HG03457 (cell line): ENCODE data around the gene SRRM1.
"Not testable (repeated sequence)": the region's sequence is repeated elsewhere in the genome, so short reads cannot be mapped to it uniquely, and the experiment has no call there.

Source experiments
- ATAC-seq: cut with Tn5 transposase; IDR thresholded peaks from one replicate; pipeline ENCODE4 v1.9.1; 2021; ENCODE audit warnings: moderate number of reproducible peaks; ENCODE audit not compliant: unreplicated experiment

SRRM1 gene

DNA sequence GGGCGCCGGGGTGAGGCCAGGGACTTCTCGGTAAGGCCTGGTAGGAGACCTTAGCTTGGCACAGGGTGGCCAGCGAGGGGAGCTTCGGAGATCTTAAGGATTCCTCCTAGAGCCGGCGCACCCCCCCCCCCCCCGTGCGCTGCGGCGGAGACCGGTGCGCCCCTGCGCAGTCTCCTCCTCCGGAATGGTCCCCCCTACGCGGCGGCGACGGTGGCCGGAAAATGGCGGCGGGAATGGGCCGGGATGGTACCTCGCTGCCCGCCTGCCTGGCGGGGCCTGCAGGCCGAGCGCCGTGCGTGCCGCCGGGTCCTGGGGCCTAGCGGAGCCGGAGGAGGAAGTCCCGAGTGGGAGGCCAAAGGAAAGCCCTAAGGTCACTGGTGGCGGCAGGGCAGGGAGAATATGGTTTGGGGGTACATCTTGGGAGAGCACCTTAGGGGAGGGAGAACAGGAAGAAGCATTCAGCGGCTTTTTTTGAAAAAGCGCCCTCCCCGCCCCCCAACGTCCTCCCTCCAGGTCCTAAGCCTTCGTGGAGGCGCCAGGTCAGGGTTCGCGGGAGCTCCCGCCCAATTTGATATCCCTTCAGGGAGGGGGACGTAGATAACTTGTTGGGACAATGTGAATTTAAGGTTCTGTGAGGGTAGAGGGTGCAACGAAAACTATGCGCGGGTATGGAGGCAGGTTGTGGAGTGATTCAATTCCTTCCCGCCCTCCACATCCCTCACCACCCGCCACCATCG, 429 bp downstream of the SRRM1 start:
- ATAC-seq: peak; percentile 17

DNA sequence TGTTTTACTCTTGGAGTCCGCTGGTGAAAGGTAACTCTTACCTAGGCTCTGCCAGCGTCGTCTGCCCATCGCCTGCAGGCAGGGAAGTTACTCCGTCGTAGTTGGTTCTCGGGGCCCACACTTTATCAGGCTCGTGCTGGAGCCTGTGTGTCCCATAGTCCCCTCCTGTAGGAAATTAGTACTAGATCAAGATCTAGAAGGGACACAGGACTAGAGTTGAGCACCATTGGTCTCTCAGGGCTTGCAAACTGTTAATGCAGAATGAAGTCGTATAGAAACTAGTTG, 940 bp downstream of the SRRM1 start:
- no peak for ATAC-seq

DNA sequence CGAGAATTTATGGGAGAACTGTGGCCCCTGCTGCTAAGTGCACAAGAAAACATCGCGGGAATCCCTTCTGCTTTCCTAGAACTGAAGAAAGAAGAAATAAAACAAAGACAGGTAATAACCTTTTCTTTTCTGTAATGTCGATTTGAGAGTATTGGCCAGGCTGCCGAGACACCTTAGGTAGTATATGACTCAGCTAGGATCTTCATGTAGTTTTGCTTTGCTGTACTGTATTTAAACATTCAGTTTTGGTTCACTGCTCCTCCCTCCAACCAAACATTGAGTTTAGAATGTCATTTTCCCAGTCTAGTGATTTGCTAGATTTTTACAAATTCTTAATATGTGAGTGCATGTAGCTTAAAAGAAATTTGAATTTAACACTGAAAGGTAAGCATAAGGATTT, 5.8 kb downstream of the SRRM1 start:
- ATAC-seq: no peak

- ATAC-seq: no peak
Measured at GRCh38 chr1:24652382-24652781, 9.3 kb downstream of the SRRM1 start.

- ATAC-seq: no peak
Measured at GRCh38 chr1:24654010-24654409, 10.9 kb downstream of the SRRM1 start.

- ATAC-seq: no peak
Measured at GRCh38 chr1:24656046-24656445, 12.9 kb downstream of the SRRM1 start.

DNA sequence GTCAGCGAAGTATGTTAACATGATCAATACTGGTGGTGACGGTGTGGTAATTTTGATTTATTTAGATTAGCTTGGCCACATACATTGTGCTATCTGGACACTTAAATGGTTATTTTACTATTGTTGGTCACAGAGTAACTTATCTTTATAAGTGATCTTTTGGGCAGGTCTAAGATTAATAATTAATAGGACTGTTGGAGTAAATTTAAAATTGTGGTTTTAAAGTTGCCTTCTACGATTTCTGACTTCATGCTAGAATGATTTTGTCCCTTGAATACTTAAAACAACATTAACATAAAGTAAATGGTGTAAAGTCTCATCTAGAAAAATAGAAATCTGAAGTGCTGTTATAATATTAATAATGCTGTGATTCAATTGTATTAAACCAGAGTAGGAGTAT, 14.7 kb downstream of the SRRM1 start:
- ATAC-seq: no peak

- no peak for ATAC-seq
Measured at GRCh38 chr1:24659166-24659904, 16.2 kb downstream of the SRRM1 start.

DNA sequence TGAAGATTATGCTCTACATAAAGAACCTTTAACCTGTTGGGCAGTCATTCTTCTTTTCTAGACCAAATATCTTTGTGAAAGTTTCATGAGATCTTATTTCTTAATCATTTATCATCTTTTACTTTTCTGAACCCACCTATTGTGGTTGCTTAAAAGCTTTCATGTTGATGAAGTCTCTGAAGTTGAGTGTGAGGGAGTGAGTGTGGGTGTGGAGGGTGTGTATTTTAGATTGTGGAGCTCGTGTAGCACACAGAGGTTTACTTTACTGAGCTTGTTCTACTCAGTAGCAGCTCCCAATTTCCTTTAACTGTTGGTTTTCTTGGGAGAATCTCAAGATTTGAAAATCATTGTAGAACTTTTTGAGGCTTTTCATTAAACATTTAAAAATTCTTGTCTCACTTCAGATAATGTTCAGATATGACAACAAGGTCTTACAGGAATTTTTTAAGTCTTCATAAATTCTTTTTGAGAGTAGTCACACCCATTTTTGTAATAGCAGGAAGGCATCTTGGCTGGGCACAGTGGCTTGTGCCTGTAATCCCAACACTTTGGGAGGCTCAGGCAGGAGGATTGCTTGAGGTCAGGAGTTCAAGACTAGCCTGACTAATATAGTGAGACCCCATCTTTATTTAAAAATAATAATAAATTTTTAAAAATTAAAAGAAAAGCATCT, 17.0 kb downstream of the SRRM1 start:
- ATAC-seq: no peak

DNA sequence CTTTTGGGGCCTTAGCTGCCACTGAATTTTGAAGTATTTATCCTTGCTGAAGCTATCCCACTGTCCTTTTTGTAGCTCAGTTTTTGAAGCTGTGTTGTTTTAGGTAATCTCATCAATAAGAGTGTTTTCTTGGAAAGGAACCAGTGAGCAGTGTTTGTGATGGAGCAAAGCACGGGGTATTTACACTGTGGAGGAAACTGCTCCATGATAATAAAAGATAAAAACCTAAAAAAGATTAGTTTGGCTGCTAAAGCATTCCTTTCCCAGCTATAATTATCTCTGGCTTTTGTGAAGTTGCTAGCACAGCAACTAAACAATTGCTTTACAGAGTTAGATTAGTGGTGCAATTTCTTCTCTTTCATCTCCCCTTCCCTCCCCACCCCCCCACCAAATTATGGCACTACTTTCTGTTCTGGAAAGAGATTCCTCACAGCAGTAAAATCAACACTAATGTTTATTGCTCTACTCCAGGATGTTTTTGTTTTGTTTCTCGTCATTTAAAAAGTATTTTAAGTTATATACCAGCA, 21.5 kb downstream of the SRRM1 start:
- no peak for ATAC-seq

DNA sequence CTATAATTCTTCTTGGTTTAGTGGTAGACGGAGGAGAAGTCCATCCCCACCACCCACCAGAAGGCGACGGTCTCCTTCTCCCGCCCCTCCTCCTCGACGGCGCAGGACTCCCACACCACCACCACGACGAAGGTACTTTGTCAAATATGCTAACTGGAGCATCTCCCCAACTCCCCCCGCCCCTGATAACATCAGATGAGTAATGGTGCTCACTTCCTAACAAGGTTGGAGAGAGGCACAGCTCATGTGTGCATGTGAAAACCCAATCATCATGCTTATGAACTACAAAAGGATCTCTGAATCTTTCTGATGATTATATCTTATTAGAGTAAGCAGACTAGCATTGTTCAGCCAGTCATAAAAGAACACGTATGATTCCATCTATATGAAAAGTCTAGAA, 23.7 kb downstream of the SRRM1 start:
- ATAC-seq: no peak

DNA sequence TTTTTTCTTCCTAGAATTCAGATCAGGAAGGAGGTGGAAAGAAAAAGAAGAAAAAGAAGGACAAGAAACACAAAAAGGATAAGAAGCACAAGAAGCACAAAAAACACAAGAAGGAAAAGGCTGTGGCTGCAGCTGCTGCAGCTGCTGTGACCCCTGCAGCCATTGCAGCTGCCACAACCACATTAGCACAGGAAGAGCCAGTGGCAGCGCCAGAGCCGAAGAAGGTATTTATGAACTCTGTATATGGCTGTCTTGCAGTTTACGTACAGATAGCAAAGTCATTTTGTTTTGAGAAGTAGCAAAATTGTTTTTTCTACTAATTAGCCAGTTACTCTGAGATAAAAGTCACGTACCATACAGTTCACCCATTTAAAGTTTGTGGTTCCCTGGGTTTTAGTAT, 28.3 kb downstream of the SRRM1 start:
- ATAC-seq: not testable (repeated sequence)

DNA sequence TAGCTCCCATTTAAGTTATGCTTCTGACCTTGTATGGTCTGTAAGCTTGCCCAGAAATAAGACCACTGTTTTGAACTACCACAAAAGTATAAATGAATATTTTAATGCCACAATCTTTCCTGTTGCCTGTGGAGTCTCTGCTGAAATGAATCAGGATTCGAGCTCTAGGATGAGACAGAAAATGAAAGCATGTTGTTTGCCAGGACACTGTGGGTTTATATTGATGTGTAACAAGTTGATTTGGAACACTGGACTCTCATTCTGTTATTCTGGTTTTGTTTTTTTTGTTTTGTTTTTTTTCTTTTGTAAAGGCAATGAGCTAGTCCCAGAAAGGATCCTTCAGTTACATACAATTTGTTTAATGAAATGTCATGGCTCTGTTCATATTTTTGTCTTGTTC, 29.6 kb downstream of the SRRM1 start:
- not testable (repeated sequence) for ATAC-seq

DNA sequence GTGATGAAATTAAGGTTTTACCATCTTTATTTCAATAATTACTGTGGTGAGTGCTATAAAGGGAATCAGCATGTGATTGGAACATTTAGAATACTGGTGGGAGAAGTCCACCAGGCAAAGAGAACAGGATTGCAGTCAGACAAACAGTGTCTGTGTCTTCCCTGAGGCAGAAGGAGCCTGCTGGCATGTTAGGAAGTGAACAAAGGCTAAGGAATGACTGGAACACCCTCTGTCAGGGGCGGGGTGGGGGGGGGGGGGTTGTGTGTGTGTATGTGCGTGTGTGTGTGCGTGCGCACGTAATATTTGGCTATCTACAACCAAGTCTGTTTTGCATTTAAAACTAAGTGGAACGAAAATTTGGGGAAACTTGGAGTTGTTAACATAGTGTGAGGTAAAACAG, 30.2 kb downstream of the SRRM1 start:
- ATAC-seq: no peak

DNA sequence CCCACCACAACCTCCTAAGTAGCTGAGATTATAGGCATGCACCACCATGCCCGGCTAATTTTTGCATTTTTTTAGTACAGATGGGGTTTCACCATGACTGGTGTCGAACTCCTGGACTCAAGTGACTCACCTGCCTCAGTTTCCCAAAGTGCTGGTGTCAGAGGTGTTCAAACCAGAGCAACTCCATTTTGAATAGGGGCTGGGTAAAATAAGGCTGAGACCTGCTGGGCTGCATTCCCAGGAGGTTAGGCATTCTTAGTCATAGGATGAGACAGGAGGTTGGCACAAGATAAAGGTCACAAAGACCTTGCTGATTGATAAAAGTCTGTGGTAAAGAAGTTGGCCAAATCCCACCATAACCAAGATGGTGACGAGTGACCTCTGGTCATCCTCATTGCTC, 35.3 kb downstream of the SRRM1 start:
- ATAC-seq: not testable (repeated sequence)

GRCh38 chr1:24679725-24680124, 36.6 kb downstream of the SRRM1 start:
- ATAC-seq: no peak

- ATAC-seq: no peak
Measured at GRCh38 chr1:24683713-24684162, 40.6 kb downstream of the SRRM1 start.

GRCh38 chr1:24688033-24688432, 44.9 kb downstream of the SRRM1 start:
- ATAC-seq: no peak

DNA sequence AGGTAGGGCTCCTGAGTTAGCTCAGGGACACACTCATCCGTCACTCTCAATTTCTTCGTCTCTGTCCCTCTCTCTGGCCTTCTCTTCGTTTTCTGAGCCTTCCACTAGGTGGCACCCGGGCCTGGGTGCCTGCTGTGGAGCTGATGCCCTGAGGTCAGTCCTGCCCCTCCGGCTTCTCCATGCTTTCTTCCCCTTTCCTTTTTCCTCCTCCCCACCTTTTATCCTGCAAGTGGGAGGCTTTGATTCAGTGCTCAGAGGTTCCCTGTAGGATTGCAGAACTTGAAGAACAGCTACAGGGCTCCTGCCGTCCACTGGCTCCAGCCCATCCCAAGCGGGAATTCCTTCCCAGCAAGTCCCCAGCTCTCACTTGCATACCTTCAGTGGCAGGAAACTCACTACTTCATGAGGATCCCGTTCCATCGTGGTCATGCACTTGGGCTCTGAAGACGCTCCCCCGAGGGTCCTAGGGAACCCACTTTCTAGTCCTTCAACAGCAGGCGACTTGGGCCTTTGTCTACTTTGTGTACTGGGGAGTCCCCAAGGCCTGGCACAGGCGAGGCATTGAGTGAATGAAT, 45.6 kb downstream of the SRRM1 start:
- ATAC-seq: no peak

DNA sequence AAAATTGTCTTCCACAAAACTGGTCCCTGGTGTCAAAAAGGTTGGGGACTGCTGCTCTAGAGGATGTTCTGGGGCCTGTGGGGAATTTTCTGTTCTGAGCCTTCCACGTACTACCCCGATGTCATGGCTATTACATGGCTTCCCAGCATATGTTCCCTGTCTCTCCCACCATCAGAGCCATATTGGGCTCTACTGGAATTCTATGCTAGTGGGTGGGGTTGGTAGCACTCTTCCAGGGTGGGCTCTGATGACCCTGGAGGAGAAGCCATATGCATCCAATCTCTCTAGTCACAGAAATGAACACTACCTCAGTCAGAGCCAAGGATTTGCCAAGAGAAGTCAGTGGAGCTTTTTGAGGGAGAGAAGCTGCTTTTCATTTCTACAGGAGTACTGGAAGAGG, 47.9 kb downstream of the SRRM1 start:
- no peak for ATAC-seq

GRCh38 chr1:24692351-24692980, 49.4 kb downstream of the SRRM1 start:
- ATAC-seq: no peak
